Limb (tissue), 2 donors: Measurements from ENCODE around the gene PTPRO.

Experiments
- DNase-seq, 2 donors: peaks; one replicate each; pipeline ENCODE4 v3.0.0-alpha.2; 2016; ENCODE audit errors: extremely low spot score in 2 of 2

The PTPRO gene

DNA sequence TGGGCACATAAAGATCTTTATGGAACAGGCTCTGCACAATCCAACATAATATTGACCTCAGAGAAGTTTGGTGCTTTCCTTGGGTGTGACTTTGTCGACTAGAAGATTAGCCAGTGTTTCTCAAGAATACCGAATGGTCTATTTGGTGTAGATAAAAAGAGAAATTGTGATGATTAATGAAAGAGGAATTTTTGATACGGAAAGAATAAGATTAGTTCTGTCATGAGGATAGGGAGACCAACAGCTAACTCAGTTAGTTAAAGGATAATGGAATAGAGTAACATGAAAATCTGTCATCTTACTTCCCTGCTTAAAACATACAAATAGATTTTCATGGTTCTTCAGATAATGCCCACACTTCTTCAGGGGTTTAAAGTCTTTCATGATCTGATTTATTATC is 24.2 kb downstream of the PTPRO start:
- DNase-seq = no peak

DNA sequence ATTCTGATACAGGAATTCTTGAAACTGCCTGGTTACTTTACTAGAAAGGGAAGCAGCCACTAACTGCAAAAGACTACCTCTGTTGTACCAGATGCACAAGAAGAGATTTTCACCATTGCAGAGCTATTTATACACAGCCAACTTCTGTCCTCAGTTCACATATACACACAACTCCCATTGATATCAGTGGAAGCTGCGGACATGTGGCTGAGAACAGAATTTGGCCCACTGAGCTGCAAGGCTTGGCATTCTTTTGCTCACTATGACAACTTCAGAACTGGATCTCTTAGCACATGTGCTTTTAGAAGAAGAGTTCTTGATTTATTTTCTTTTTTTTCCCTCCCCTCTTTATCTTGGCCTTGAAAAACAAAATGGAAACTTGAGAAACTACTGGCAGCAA is 28.3 kb downstream of the PTPRO start:
- DNase-seq = peak in 1 of 2 donors; percentile 2

- DNase-seq = no peak
These were observed 33.5 kb downstream of the PTPRO start for GRCh38 chr12:15355766-15356165.

DNA sequence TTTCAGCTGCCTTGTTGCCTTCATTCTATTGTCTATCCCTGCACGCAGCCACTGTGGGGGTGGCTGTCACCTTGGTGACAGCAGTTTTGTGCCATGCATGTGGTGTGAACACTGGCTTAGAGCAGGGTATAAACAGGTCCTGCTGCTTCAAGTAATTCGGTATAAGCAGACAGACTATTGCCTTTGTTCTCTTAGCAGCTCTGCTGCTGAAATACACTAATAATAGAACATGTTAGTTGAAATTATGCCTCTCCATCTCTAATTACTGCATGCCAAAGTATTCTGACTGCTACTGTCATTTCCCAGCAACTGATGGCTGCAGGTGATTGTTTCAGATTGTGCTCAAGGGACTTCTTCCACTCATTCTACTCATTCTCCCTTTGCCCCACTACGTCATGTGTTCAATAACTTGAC is 34.6 kb downstream of the PTPRO start:
- peak in 1 of 2 donors; percentile 35 for DNase-seq

DNA sequence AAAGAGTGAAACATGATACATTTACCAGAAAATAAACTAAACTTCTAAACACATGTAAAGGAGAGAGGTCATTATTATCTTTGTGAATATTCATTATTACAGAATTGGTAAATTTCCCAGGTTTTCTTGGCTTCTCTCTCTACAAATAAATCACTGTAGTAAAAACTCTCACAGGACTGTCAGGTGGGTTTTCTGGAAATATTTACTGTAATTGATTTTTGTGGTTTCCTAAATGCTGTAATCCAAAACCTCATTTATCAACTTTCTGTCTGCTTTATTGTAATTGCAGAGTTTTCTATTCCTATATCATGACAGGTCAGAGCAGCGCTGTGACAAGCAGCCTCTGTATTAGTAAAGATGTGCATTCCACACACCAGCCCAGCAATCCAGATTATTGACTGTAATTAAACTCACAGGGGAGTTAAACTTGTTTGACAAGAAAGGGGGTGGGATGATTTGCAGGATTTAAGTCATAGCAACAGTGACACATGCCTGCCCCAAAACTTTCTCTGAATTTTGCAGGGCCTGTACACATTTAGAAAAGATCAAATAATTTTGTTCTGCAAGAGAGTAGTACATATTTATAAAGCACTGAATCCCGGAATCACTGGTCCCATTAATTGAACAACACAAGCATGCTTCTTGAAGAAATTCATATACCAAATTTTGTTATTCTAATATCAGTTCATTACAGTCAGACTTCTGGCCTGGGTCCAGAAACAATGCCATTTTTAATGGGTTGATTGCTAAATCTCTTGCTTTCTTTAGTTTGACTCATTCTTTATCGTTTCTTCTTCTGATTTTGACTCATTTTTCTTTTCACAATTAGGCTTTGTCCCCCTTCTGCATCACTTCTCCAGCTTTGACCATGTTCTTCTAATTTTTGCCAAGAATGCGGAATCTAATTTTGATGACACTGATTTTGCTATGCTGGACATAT is 42.2 kb downstream of the PTPRO start:
- no peak for DNase-seq

DNA sequence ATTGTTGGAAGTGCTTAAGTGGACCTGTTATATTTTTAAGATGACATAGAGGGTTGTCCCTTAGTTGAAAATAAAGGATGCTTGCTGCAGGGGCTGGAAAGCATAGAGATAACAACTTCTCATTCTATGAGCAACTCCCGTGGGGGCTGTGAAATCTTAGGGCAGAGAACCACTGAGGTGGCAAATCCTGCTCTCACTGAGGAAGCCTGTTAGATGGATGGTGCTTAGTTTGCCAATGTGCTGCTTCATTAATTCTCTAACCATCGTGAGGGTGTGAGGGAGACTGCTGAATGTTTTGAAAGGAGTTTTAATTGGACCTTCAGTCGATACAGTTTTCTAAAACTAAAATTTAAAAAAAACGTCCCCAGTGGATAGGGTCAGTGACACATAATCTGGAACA is 46.5 kb downstream of the PTPRO start:
- DNase-seq = no peak

DNA sequence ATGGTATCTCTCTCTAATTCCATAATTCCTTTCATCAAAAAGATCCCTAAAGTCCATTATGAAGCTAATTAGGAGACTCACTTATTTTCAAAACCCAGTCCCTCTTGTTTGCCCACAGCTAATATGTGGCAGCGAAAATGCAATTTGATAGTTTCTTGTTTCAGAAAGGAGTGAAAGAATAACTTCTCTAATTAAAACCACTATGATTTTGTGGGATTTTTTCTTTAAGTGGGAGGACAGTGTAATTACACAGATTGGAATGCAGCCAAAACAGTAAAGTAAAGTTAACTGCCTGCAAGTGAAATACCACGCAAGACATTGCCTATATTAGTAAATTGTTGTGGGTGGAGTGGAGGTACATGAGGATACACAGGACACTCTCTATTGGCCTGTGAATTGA is 50.0 kb downstream of the PTPRO start:
- DNase-seq = no peak

- no peak for DNase-seq
These were observed 65.5 kb downstream of the PTPRO start for GRCh38 chr12:15387772-15388171.

DNA sequence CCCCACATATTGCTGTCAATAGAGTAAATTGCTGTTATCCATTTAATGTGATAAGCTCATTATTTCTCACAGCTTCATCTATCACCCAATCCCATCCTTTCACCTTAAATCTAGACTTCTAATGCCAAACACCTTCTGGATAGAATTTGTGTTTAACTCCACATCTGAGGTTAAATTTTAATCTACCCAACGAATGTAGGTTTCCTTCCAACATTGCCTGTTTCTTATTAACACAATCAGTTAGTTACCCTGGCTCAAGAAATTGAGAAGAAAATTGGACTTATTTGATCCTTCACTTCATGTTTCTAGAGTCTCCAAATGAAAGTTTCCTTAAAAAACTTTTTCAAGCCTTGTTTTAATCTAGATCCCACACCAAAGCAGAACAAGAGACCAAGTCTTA is 67.3 kb downstream of the PTPRO start:
- no peak for DNase-seq

DNA sequence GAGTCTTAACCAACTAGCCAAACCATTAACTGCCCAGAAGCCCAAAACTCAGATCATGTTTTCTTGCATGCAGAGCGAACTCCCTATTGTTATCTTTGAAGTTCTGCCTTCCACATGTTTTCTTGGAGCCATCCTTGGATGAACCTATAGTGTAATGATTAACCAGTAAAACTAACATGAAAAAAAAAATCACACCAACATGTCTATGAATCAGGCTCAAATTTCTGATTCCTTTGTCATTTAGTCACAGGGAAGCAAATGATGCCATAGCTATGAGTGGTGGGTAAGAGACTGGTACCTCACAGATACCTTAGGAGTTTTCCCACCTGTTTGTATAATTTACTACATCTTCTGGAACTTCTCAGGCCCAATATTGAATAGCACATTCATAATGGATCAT is 70.7 kb downstream of the PTPRO start:
- DNase-seq = no peak

DNA sequence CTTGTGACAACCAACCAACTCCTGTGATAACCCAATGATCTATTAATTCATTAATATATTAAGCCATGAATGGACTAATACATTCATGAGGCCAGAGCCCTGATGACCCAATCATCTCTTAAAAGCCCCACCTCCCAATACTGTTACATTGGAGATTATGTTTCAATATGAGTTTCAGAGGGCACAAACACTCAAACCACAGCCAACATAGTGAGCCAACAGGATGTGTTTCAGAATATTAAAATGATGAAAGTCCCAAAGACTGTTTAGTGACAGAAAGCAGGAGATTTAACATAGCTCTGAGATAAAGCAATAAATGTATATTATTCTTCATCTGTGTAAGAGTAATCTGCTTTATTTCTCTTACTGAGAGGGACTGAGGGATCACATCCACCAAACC is 71.7 kb downstream of the PTPRO start:
- no peak for DNase-seq

DNA sequence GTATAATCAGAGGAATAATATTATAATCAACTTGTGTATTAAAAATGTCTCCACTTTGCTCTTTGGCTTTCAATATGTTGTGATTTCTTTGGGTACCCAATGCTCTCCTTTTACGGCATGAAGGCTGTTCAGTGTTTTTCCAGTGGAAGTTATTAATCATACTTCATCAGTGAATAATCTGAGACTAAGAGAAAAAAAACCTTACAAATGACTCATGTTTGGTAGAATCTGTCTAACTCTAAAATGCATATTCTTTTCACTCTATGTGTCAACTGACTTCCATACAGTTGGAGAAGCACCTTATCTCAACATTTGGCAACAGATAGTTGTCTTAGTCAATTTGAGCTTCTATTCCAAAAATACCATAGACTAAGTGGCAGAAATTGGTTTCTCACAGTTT is 82.2 kb downstream of the PTPRO start:
- no peak for DNase-seq

DNA sequence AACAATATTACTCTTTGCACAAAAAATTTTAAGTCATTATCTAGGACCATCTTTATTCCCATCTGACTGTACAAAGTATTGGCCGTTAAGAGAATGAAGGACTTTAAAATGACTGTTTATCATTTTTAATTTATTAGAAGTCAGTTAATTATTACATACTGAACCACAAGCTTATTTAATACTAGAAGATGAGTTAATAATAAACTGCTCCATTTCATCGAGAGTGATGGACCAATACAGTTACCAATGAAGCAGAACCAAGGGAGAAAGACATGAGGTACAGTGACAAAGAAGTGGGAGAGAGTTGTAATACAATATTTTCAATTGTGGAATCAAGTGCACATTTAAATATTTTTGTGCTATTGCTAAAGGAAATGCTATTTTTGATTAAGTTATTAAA is 83.3 kb downstream of the PTPRO start:
- no peak for DNase-seq

DNA sequence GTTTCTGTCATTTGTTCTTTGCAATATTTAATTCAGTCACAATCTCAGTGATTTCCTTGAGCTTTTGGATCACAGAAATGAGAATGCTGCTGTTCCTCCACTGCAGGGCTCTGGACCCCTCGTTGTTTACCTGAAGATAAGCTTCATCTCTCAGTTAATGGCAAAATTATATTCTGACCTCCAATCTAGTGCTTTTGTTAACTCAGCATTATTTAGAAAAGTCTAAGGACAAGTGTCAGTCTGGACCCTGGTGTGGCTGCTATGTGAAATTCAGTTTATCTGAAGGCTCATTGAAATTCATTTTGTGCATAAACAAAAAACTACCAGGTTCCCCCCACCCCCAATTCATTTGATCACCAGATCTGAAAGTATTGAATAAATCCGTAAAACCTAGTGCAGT is 84.7 kb downstream of the PTPRO start:
- DNase-seq = no peak

- no peak for DNase-seq
These were observed 89.5 kb downstream of the PTPRO start for GRCh38 chr12:15411842-15412241.

DNA sequence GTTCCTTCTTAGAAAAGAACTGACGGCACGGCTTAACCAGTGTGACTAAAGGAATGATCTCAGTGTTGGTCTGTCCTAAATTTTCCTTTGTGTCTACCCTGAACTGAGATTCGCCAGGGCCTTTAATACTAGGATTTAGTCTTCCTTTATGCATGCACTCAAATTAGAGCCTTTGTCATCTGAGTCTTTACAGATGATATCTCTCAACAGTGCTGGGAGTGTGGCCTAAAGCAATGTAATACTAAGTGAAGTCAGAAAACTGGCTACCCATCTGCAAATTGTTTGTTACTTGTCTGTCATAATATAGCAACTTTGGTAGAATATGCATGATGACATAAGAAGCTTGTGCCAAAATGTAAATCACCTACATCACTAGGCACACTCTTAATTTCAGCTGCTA is 95.4 kb downstream of the PTPRO start:
- no peak for DNase-seq

DNA sequence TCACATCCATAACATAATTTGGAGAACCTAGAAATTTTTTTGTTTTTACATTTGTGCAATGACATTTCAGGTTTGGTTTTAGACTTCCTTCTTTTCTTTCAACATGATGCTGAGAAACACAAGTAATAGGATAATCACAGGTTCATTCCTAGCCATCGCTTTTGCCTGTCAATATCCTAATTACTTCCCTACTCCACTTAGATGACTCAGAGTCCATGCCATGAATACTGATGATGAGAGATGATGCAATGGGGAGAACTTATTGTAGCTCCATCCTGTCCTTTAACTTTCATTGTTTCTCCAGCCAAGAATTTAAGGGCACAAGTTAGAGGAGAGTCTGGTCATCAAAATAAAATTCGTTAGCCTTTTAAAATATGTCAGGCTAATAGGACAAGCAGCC is 101.3 kb downstream of the PTPRO start:
- no peak for DNase-seq

DNA sequence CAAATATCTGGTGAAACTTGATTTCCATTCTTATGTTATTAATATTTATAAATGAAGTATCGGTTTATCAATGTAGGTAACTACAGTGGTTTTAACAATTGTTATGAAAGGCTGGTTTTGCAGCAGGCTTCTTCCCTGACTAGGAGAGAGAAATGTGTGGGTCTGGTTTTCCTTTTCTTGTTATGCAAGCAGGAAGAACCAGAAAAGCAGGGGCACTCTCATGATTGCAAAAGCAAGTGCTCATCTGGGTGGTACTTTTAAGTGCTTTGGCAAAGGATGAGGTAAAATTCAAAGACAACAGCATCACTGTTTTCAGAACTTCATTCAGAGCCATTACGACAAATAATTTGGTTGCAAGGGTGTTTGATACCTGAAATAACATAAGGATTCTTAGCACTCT is 105.6 kb downstream of the PTPRO start:
- no peak for DNase-seq

DNA sequence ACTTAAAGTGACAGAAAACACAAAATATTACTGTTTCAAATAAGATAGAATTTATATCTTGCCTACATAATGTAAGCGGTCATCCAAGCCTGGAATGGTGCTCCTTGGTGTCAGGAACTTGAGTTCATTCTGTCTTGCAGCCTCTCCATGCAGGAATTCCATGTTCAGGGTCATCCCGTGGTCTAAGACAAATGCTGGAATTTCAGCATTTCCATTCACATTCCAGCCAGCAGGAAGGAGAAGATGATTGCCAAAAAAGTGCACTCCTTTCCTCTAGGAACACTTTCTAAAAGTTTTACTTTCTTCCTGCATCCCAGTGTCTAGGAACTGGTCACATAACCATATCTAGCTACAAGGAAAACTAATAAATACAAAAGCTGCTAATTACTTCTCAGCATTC is 106.3 kb downstream of the PTPRO start:
- no peak for DNase-seq

DNA sequence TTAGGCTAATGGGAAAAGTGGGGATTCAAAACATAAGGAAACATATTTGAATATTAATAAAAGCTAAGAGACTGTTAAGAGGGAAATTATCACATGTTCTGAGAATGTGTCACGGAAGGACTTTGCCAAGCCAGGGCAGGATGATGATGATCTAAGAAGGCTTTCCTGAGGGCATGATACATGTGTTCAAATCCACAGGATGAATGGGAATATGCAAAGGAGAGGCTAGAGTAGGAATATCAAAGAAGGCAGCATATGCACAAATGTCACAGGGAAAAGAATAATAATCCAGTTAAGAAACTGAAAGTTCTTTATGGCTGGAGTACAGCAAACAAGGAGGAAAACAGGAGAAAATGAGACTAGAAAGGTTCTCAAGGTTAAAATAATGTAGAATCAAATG is 107.0 kb downstream of the PTPRO start:
- DNase-seq = no peak

DNA sequence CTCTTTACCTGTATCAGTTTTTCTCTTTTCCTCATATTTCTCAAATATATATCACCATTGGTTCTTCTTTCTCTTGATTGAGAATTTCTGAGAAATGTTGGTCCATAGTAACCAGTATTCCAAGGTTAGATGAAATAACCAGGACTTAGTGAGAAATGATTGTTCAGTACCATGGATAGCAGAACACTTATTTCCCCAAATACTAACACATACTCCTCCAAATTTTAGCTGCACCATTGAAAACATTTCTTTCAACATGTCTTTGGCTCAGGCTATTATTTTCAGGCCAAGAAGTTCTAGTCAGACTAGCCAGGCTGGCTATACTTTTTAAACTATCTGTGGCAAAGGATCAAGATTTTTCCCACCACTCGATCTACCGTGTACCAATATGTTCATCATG is 113.3 kb downstream of the PTPRO start:
- no peak for DNase-seq

- DNase-seq = no peak
These were observed 117.2 kb downstream of the PTPRO start for GRCh38 chr12:15439459-15439858.

DNA sequence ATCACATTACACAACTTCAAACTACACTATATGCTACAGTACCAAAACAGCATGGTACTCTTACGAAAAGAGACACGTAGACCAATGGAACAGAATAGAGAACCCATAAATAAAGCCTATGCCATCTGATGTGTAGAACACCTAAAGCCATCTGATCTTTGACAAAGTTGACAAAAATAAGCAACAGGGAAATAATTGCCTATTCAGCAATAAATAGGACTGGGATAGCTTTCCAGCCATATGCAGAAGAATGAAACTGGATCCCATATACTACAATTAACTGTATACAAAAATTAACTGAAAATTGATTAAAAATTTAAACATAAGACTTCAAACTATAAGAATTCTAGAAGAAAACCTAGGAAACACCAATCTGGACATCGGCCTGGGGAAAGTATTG is 120.7 kb downstream of the PTPRO start:
- no peak for DNase-seq

- no peak for DNase-seq
These were observed 121.3 kb downstream of the PTPRO start for GRCh38 chr12:15443611-15444010.
